Smooth muscle cell (in vitro differentiated cells): Measurements from ENCODE around the gene PKP4. TPM values are rescaled to one million over a fixed set of nuclear protein-coding genes. Genes with fewer than 3 reads are reported as not detected.

ENCODE experiments used
- DNase-seq: peaks from one replicate; lab custom pipeline; 2025; ENCODE audit not compliant: unreplicated experiment; lab: John Stamatoyannopoulos, UW
- H2AFZ ChIP-seq: fragments of 200-600 bp; sonication (generic); 2 replicates; pipeline ENCODE4 v1.6.0; 2016; ENCODE audit warnings: antibody characterized with exemption, low read depth, mild to moderate bottlenecking
- H3F3A ChIP-seq: fragments of 200-600 bp; sonication (generic); 2 replicates; pipeline ENCODE4 v1.6.0; 2017; ENCODE audit warnings: antibody characterized with exemption, low read depth
- H3K27ac ChIP-seq: fragments of 200-600 bp; sonication (generic); 2 replicates; pipeline ENCODE4 v1.5.1; 2016; ENCODE audit warnings: low read depth, mild to moderate bottlenecking
- H3K27me3 ChIP-seq: fragments of 200-600 bp; sonication (generic); 2 replicates; pipeline ENCODE4 v1.6.1; 2016; ENCODE audit warnings: low read depth, mild to moderate bottlenecking
- H3K36me3 ChIP-seq: fragments of 200-600 bp; sonication (generic); 2 replicates; pipeline ENCODE4 v1.5.1; 2016; ENCODE audit warnings: low read depth
- H3K4me1 ChIP-seq: fragments of 200-600 bp; sonication (generic); 2 replicates; pipeline ENCODE4 v1.5.1; 2016; ENCODE audit warnings: low read depth
- H3K4me2 ChIP-seq: fragments of 200-600 bp; sonication (generic); 2 replicates; pipeline ENCODE4 v1.6.0; 2016; ENCODE audit warnings: mild to moderate bottlenecking
- H3K4me3 ChIP-seq: fragments of 200-600 bp; sonication (generic); 2 replicates; pipeline ENCODE4 v1.5.1; 2016; ENCODE audit warnings: mild to moderate bottlenecking
- H3K79me2 ChIP-seq: fragments of 200-600 bp; sonication (generic); 2 replicates; pipeline ENCODE4 v1.6.0; 2016; ENCODE audit warnings: low read depth, mild to moderate bottlenecking
- H3K9ac ChIP-seq: fragments of 200-600 bp; sonication (generic); 2 replicates; pipeline ENCODE4 v1.6.0; 2016; ENCODE audit warnings: low read depth
- H3K9me3 ChIP-seq: fragments of 200-600 bp; sonication (generic); replicated peaks from 2 replicates; pipeline ENCODE4 v1.5.1; 2016; ENCODE audit warnings: low read depth
- H4K20me1 ChIP-seq: fragments of 200-600 bp; sonication (generic); 2 replicates; pipeline ENCODE4 v1.6.0; 2016; ENCODE audit warnings: low read depth
- WGBS: methylation state at CpG from one replicate; pipeline ENCODE4 v1.1.7; 2016; ENCODE audit warnings: low lambda C conversion rate; 5-methylcytosine and 5-hydroxymethylcytosine counted together
- polyA plus RNA-seq: library from polyadenylated mRNA; unstranded; fragments of >200 nt; fragmentation: Nextera tagmentation; extraction: Ambion mirVana; gene quantifications from 2 replicates; pipeline ENCODE4 v1.2.1, GENCODE V29; 2016
- total RNA-seq: library from RNA; depleted of rRNA; stranded (reverse); fragments of >200 nt; gene quantifications from 2 replicates; pipeline ENCODE4 v1.2.3, GENCODE V29; 2014
- TF ChIP-seq, protein P1 (sequence below): fragments of 200-600 bp; sonication (generic); IDR thresholded peaks from 2 replicates; pipeline ENCODE4 v1.5.1; 2017; ENCODE audit warnings: borderline replicate concordance, mild to moderate bottlenecking, antibody characterized with exemption; ENCODE audit not compliant: insufficient read depth, poor library complexity, severe bottlenecking

Gene PKP4
- total RNA-seq = 11.5 and 14.0 TPM in 2 replicates
- polyA plus RNA-seq = 2.4 and 3.7 TPM in 2 replicates

DNA sequence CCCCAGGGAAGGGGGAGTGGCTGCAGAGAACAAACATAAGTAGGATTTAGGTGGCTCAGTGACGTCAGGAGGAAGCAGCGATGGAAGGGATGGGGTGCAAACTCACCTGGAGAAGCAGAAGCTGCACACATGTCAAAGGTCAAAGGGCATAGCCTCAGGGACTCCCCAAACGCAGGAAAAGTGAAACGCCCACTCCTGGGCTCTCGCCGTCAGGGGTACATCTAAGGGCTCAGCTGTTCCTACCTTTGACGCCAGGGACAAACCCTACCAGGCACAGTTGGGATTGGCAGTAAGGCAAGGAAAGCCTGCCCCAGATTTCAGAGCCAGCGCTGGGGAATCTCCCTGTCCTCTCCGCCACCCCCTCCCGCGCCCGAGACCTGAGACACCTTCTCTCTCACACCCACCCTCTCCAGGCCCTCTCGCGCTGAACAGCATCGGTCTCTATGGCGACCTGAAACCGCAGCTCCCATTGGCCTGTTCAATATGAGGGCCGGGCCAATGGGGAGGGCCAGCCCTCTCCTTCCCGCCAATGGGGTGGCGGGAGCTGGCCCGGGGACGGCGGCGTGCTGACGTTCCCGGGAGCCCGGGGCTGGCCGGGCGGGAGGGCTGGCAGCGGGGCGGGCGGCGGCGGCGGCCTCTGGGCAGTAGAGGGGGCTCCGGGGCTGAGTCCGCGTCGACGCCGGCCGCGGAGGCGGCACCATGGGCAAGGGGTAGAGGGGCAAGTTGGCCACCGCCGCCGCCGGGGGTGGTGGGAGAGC, at the start of gene PKP4, which contains the start of gene CCDC148:
TSS of gene PKP4 (plus strand) at position 644 of the 758 bp plus-strand sequence. CDS start 76,233 bp downstream, outside the sequence.
TSS of gene CCDC148 (minus strand) at position 445 of the 758 bp plus-strand sequence. CDS start at position 131, 314 bp downstream.
- Histone ChIP-seq H3K9ac (peak within 1 kb of the TSS; percentile 66), H3K79me2 (peaks cover 30% of the 10 kb centered on the region), H4K20me1 (peaks cover 29% of the 10 kb centered on the region), H3K4me1 (peaks cover 22% of the 10 kb centered on the region), H3K27ac (peak within 1 kb of the TSS; percentile 40), H3K36me3 (no peaks in the 10 kb centered on the region), H3K9me3 (no peaks in the 10 kb centered on the region), H2AFZ (peak within 1 kb of the TSS; percentile 88), H3K27me3 (no peaks in the 10 kb centered on the region), H3K4me3 (peak within 1 kb of the TSS; percentile 71), H3F3A (peaks cover 13% of the 10 kb centered on the region), H3K4me2 (peak within 1 kb of the TSS; percentile 92)
- peak; percentile 60 for DNase-seq
- TF ChIP-seq, protein P1, sequence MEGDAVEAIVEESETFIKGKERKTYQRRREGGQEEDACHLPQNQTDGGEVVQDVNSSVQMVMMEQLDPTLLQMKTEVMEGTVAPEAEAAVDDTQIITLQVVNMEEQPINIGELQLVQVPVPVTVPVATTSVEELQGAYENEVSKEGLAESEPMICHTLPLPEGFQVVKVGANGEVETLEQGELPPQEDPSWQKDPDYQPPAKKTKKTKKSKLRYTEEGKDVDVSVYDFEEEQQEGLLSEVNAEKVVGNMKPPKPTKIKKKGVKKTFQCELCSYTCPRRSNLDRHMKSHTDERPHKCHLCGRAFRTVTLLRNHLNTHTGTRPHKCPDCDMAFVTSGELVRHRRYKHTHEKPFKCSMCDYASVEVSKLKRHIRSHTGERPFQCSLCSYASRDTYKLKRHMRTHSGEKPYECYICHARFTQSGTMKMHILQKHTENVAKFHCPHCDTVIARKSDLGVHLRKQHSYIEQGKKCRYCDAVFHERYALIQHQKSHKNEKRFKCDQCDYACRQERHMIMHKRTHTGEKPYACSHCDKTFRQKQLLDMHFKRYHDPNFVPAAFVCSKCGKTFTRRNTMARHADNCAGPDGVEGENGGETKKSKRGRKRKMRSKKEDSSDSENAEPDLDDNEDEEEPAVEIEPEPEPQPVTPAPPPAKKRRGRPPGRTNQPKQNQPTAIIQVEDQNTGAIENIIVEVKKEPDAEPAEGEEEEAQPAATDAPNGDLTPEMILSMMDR = no peak
- WGBS = 2% methylated on average over 24 of the region's 48 CpGs

DNA sequence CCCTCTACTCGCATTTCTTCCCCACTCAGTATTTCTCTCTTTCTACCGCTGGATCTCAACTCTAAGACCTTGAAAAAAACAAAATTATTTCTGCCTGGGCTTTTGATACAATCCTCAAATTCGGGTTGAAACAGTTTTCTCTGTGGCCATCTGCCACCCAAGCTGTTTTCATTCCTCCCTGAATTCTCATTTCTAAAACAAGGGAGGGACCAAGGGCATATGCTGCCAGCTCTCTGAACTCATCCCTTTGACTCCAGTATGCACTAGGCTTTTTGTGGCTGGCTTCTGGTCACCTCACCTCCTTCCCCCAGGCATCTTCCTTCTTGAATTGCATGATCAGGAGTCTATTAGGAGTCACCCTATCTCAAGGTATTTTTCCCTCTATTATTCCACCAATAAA, 49.7 kb upstream of the PKP4 start:
- DNase-seq = no peak
- H3F3A ChIP-seq = no peaks in the 10 kb centered on the region
- no peak overlapping the region for H3K9ac ChIP-seq
- no peaks in the 10 kb centered on the region for H3K4me1 ChIP-seq
- H3K79me2 ChIP-seq = no peaks in the 10 kb centered on the region
- 80% methylated on average over 3 of the region's 3 CpGs for WGBS
- no peak overlapping the region for H3K4me2 ChIP-seq
- H2AFZ ChIP-seq = no peak overlapping the region
- TF ChIP-seq, protein P1 = no peak
- no peak overlapping the region for H3K4me3 ChIP-seq
- no peak overlapping the region for H3K27ac ChIP-seq
- H3K36me3 ChIP-seq = peaks cover 5% of the 10 kb centered on the region
- no peaks in the 10 kb centered on the region for H3K9me3 ChIP-seq
- no peaks in the 10 kb centered on the region for H3K27me3 ChIP-seq
- H4K20me1 ChIP-seq = no peaks in the 10 kb centered on the region

GRCh38 chr2:158410132-158410531, 46.6 kb upstream of the PKP4 start:
- no peak overlapping the region for H2AFZ ChIP-seq
- no peak overlapping the region for H3K4me2 ChIP-seq
- WGBS = 94% methylated on average over 1 of the region's 1 CpG
- H3F3A ChIP-seq = no peaks in the 10 kb centered on the region
- TF ChIP-seq, protein P1 = no peak
- no peak for DNase-seq
- H3K9ac ChIP-seq = no peak overlapping the region
- no peaks in the 10 kb centered on the region for H3K79me2 ChIP-seq
- H3K9me3 ChIP-seq = no peaks in the 10 kb centered on the region
- H3K27ac ChIP-seq = no peak overlapping the region
- peaks cover 5% of the 10 kb centered on the region for H3K36me3 ChIP-seq
- H3K4me3 ChIP-seq = no peak overlapping the region
- H3K27me3 ChIP-seq = no peaks in the 10 kb centered on the region
- no peaks in the 10 kb centered on the region for H4K20me1 ChIP-seq
- peaks cover 6% of the 10 kb centered on the region for H3K4me1 ChIP-seq

DNA sequence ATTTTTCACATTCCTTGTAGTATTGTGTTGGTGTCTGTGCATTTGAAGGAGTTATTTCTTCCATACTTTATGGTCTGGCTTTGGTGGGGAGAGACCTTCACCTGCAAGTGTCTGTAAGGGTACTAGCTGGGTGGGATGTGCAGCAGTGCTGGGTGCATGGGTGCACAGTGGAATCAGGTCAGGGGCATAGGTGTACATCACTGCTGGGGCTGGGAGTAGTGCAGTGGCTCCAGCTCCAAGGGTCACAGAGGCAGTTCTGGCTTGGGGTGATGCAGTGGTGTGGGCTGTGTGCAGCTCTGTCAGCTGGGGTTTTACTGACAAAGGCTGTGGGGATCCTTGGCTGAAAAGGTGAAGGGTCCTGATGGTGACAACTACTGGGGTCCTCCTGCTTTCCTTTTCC, 45.0 kb upstream of the PKP4 start:
- Histone ChIP-seq H3K4me3 (no peak overlapping the region), H3K27ac (no peak overlapping the region), H3K9me3 (no peaks in the 10 kb centered on the region), H4K20me1 (no peaks in the 10 kb centered on the region), H3K36me3 (peaks cover 5% of the 10 kb centered on the region), H3K79me2 (no peaks in the 10 kb centered on the region), H3K4me1 (peaks cover 6% of the 10 kb centered on the region), H3K9ac (no peak overlapping the region), H3K27me3 (no peaks in the 10 kb centered on the region), H2AFZ (no peak overlapping the region), H3K4me2 (no peak overlapping the region), H3F3A (no peaks in the 10 kb centered on the region)
- DNase-seq = no peak
- TF ChIP-seq, protein P1 = no peak
